Activated naive CD8-positive, alpha-beta T cell (primary cell): ENCODE results near the gene LLGL1.
A peak's percentile ranks its signal among the peaks of the same experiment; 100 is the strongest.
"Not testable (repeated sequence)": the region's sequence is repeated elsewhere in the genome, so short reads cannot be mapped to it uniquely, and the experiment has no call there.

ENCODE experiments used
- H3K27ac Mint-ChIP-seq: one replicate; pipeline ENCODE4 v1.8.0; 2021; ENCODE audit warnings: mixed read lengths
- H3K27me3 Mint-ChIP-seq: one replicate; pipeline ENCODE4 v1.8.0; 2021; ENCODE audit warnings: mixed read lengths
- H3K36me3 Mint-ChIP-seq: one replicate; pipeline ENCODE4 v1.8.0; 2021; ENCODE audit warnings: mixed read lengths
- H3K4me1 Mint-ChIP-seq: one replicate; pipeline ENCODE4 v1.8.0; 2021; ENCODE audit warnings: low read depth, mixed read lengths
- H3K4me3 Mint-ChIP-seq: one replicate; pipeline ENCODE4 v1.8.0; 2021; ENCODE audit warnings: mild to moderate bottlenecking, mixed read lengths
- H3K9me3 Mint-ChIP-seq: one replicate; pipeline ENCODE4 v1.8.0; 2021; ENCODE audit warnings: low read depth, mixed read lengths

Gene LLGL1

GRCh38 chr17:18213666-18214270, 11.7 kb upstream of the LLGL1 start:
- Mint-ChIP-seq H3K4me3 (no peak overlapping the region), H3K9me3 (no peaks in the 10 kb centered on the region), H3K36me3 (no peaks in the 10 kb centered on the region), H3K27me3 (no peaks in the 10 kb centered on the region), H3K27ac (no peak overlapping the region), H3K4me1 (peaks cover 1% of the 10 kb centered on the region)

GRCh38 chr17:18216906-18217305, 8.5 kb upstream of the LLGL1 start:
- not testable (repeated sequence) for H3K4me3 Mint-ChIP-seq, H3K27me3 Mint-ChIP-seq, H3K4me1 Mint-ChIP-seq, H3K9me3 Mint-ChIP-seq, H3K36me3 Mint-ChIP-seq, H3K27ac Mint-ChIP-seq

GRCh38 chr17:18217412-18218015, 7.9 kb upstream of the LLGL1 start:
- no peak overlapping the region for H3K27ac Mint-ChIP-seq
- H3K9me3 Mint-ChIP-seq = no peaks in the 10 kb centered on the region
- no peaks in the 10 kb centered on the region for H3K36me3 Mint-ChIP-seq
- H3K4me1 Mint-ChIP-seq = peaks cover 1% of the 10 kb centered on the region
- no peaks in the 10 kb centered on the region for H3K27me3 Mint-ChIP-seq
- H3K4me3 Mint-ChIP-seq = no peak overlapping the region

- H3K9me3 Mint-ChIP-seq = no peaks in the 10 kb centered on the region
- no peaks in the 10 kb centered on the region for H3K27me3 Mint-ChIP-seq
- H3K36me3 Mint-ChIP-seq = no peaks in the 10 kb centered on the region
- H3K27ac Mint-ChIP-seq = no peak overlapping the region
- H3K4me1 Mint-ChIP-seq = peaks cover 1% of the 10 kb centered on the region
- no peak overlapping the region for H3K4me3 Mint-ChIP-seq
Observed at GRCh38 chr17:18218756-18219415, 6.5 kb upstream of the LLGL1 start.

- no peaks in the 10 kb centered on the region for H3K27me3 Mint-ChIP-seq
- no peaks in the 10 kb centered on the region for H3K36me3 Mint-ChIP-seq
- no peaks in the 10 kb centered on the region for H3K9me3 Mint-ChIP-seq
- H3K27ac Mint-ChIP-seq = no peak overlapping the region
- peaks cover 18% of the 10 kb centered on the region for H3K4me1 Mint-ChIP-seq
- H3K4me3 Mint-ChIP-seq = no peak overlapping the region
Observed at GRCh38 chr17:18224053-18224386, 1.4 kb upstream of the LLGL1 start.

GRCh38 chr17:18224387-18225120, 881 bp upstream of the LLGL1 start:
- Mint-ChIP-seq H3K36me3 (no peaks in the 10 kb centered on the region), H3K4me1 (peaks cover 18% of the 10 kb centered on the region), H3K9me3 (no peaks in the 10 kb centered on the region), H3K4me3 (peak overlapping the region; percentile 75), H3K27ac (peak overlapping the region; percentile 66), H3K27me3 (no peaks in the 10 kb centered on the region)

- Mint-ChIP-seq H3K36me3 (no peaks in the 10 kb centered on the region), H3K27me3 (no peaks in the 10 kb centered on the region), H3K4me3 (peak overlapping the region; percentile 99)
Observed at GRCh38 chr17:18225642-18226283, 328 bp downstream of the LLGL1 start.

GRCh38 chr17:18226284-18226945, 980 bp downstream of the LLGL1 start:
- Mint-ChIP-seq H3K4me1 (peaks cover 18% of the 10 kb centered on the region), H3K27me3 (no peaks in the 10 kb centered on the region), H3K9me3 (no peaks in the 10 kb centered on the region), H3K4me3 (peak overlapping the region; percentile 99), H3K27ac (peak overlapping the region; percentile 95), H3K36me3 (no peaks in the 10 kb centered on the region)

More at GRCh38 chr17:18225642-18226283, 328 bp downstream of the LLGL1 start:
- peaks cover 18% of the 10 kb centered on the region for H3K4me1 Mint-ChIP-seq
- H3K27ac Mint-ChIP-seq = peak overlapping the region; percentile 95
- H3K9me3 Mint-ChIP-seq = no peaks in the 10 kb centered on the region

GRCh38 chr17:18227635-18228034, 2.2 kb downstream of the LLGL1 start:
- Mint-ChIP-seq H3K4me3 (no peak overlapping the region), H3K4me1 (peaks cover 18% of the 10 kb centered on the region), H3K9me3 (no peaks in the 10 kb centered on the region), H3K27ac (no peak overlapping the region), H3K27me3 (no peaks in the 10 kb centered on the region), H3K36me3 (no peaks in the 10 kb centered on the region)

GRCh38 chr17:18228176-18228682, 2.8 kb downstream of the LLGL1 start:
- Mint-ChIP-seq H3K9me3 (no peaks in the 10 kb centered on the region), H3K4me1 (peaks cover 18% of the 10 kb centered on the region), H3K27ac (no peak overlapping the region), H3K27me3 (no peaks in the 10 kb centered on the region), H3K4me3 (no peak overlapping the region), H3K36me3 (no peaks in the 10 kb centered on the region)

- H3K27ac Mint-ChIP-seq = no peak overlapping the region
- H3K4me3 Mint-ChIP-seq = no peak overlapping the region
- no peaks in the 10 kb centered on the region for H3K27me3 Mint-ChIP-seq
- no peaks in the 10 kb centered on the region for H3K9me3 Mint-ChIP-seq
- H3K4me1 Mint-ChIP-seq = peaks cover 18% of the 10 kb centered on the region
- H3K36me3 Mint-ChIP-seq = no peaks in the 10 kb centered on the region
Observed at GRCh38 chr17:18229254-18229653, 3.8 kb downstream of the LLGL1 start.

- Mint-ChIP-seq H3K27ac (no peak overlapping the region), H3K4me3 (no peak overlapping the region), H3K4me1 (peaks cover 18% of the 10 kb centered on the region), H3K9me3 (no peaks in the 10 kb centered on the region), H3K36me3 (no peaks in the 10 kb centered on the region), H3K27me3 (no peaks in the 10 kb centered on the region)
Observed at GRCh38 chr17:18229771-18230170, 4.3 kb downstream of the LLGL1 start.

- Mint-ChIP-seq H3K4me3 (no peak overlapping the region), H3K36me3 (no peaks in the 10 kb centered on the region), H3K4me1 (peaks cover 16% of the 10 kb centered on the region), H3K27ac (no peak overlapping the region), H3K27me3 (no peaks in the 10 kb centered on the region), H3K9me3 (no peaks in the 10 kb centered on the region)
Observed at GRCh38 chr17:18230288-18231141, 5.1 kb downstream of the LLGL1 start.

GRCh38 chr17:18231164-18231563, 5.7 kb downstream of the LLGL1 start:
- Mint-ChIP-seq H3K4me3 (no peak overlapping the region), H3K4me1 (peaks cover 13% of the 10 kb centered on the region)

More at GRCh38 chr17:18231164-18231563, 5.7 kb downstream of the LLGL1 start:
- no peaks in the 10 kb centered on the region for H3K36me3 Mint-ChIP-seq
- H3K9me3 Mint-ChIP-seq = no peaks in the 10 kb centered on the region
- H3K27ac Mint-ChIP-seq = no peak overlapping the region
- no peaks in the 10 kb centered on the region for H3K27me3 Mint-ChIP-seq
